HepG2 (cell line): ENCODE data around the gene LIPT2. TPM values are rescaled to one million over a fixed set of nuclear protein-coding genes. Genes with fewer than 3 reads are reported as not detected.

Experiments
- ASH2L ChIP-seq: fragments of 300-600, 200-600 bp; sonication (generic); IDR thresholded peaks from 2 replicates; pipeline ENCODE4 v1.7.0; 2017; ENCODE audit warnings: low read depth, mild to moderate bottlenecking, moderate library complexity, mixed read lengths, low read length; ENCODE audit not compliant: insufficient read length
- BCL6 ChIP-seq: IDR thresholded peaks from 2 replicates; pipeline ENCODE4 v1.6.1; 2016; ENCODE audit warnings: missing genetic modification reagents, missing compliant biosample characterization
- KAT8 ChIP-seq: IDR thresholded peaks from 2 replicates; pipeline ENCODE4 v1.6.1; 2016; ENCODE audit warnings: missing genetic modification reagents, missing compliant biosample characterization
- KDM4B ChIP-seq: sonication (generic); formaldehyde crosslinking; IDR thresholded peaks from 2 replicates; pipeline ENCODE4 v1.4.0; 2020; ENCODE audit warnings: missing genetic modification reagents
- MEIS2 ChIP-seq: sonication (generic); formaldehyde crosslinking; IDR thresholded peaks from 2 replicates; pipeline ENCODE4 v1.9.0; 2021; ENCODE audit warnings: mild to moderate bottlenecking, missing genetic modification reagents
- NCOA5 ChIP-seq: sonication (generic); formaldehyde crosslinking; IDR thresholded peaks from 2 replicates; pipeline ENCODE4 v1.4.0; 2020; ENCODE audit warnings: missing genetic modification reagents
- NFATC3 ChIP-seq: sonication (generic); formaldehyde crosslinking; IDR thresholded peaks from 2 replicates; pipeline ENCODE4 v1.5.1; 2020; ENCODE audit warnings: mild to moderate bottlenecking, missing genetic modification reagents
- PAX8 ChIP-seq: sonication (generic); formaldehyde crosslinking; IDR thresholded peaks from 2 replicates; pipeline ENCODE4 v1.8.0; 2022; ENCODE audit warnings: mild to moderate bottlenecking, missing genetic modification reagents, borderline replicate concordance
- PHF5A ChIP-seq: IDR thresholded peaks from one replicate; pipeline ENCODE4 v1.6.1; 2018; ENCODE audit warnings: low read depth, missing genetic modification reagents; ENCODE audit not compliant: unreplicated experiment
- RNF2 ChIP-seq: fragments of 450-650 bp; conservative IDR thresholded peaks from 2 replicates; pipeline ENCODE4 v1.6.1; 2016; ENCODE audit warnings: low read depth
- SIX4 ChIP-seq: sonication (generic); formaldehyde crosslinking; IDR thresholded peaks from 2 replicates; pipeline ENCODE4 v1.4.0; 2020; ENCODE audit warnings: missing genetic modification reagents
- SOX6 ChIP-seq, 2 experiments: fragments of 450-650 bp in 1 of 2; sonication (generic) in 1 of 2; formaldehyde crosslinking in 1 of 2; IDR thresholded peaks; 2 replicates each; pipeline versions ENCODE4 v1.4.0 to v1.6.1; 2017 to 2020; ENCODE audit warnings: antibody characterized with exemption in 1 of 2, mild to moderate bottlenecking in 1 of 2, missing genetic modification reagents in 1 of 2
- TBP ChIP-seq: sonication (generic); formaldehyde crosslinking; IDR thresholded peaks from 2 replicates; pipeline ENCODE4 v1.5.0; 2020; ENCODE audit warnings: missing genetic modification reagents
- TGIF2 ChIP-seq: IDR thresholded peaks from 2 replicates; pipeline ENCODE4 v1.6.1; 2016; ENCODE audit warnings: control low read depth, missing compliant biosample characterization
- TOPORS ChIP-seq: sonication (generic); formaldehyde crosslinking; IDR thresholded peaks from 2 replicates; pipeline ENCODE4 v1.8.0; 2023; ENCODE audit warnings: mild to moderate bottlenecking, missing genetic modification reagents
- XRCC5 ChIP-seq: fragments of 200-400 bp; formaldehyde crosslinking; optimal IDR thresholded peaks from 2 replicates; pipeline ENCODE3; 2017; ENCODE audit warnings: mild to moderate bottlenecking, low read length
- ZBTB38 ChIP-seq: sonication (generic); formaldehyde crosslinking; IDR thresholded peaks from 2 replicates; pipeline ENCODE4 v1.5.1; 2020; ENCODE audit warnings: mild to moderate bottlenecking, missing genetic modification reagents
- ZC3H4 ChIP-seq: sonication (generic); formaldehyde crosslinking; IDR thresholded peaks from 2 replicates; pipeline ENCODE4 v1.4.0; 2020; ENCODE audit warnings: missing genetic modification reagents, borderline replicate concordance
- ZFP37 ChIP-seq: sonication (generic); formaldehyde crosslinking; IDR thresholded peaks from 2 replicates; pipeline ENCODE4 v1.4.0; 2020; ENCODE audit warnings: missing genetic modification reagents, borderline replicate concordance
- ZNF317 ChIP-seq: sonication (generic); formaldehyde crosslinking; IDR thresholded peaks from 2 replicates; pipeline ENCODE4 v1.5.0; 2020; ENCODE audit warnings: mild to moderate bottlenecking, missing genetic modification reagents
- ZNF33B ChIP-seq: sonication (generic); formaldehyde crosslinking; IDR thresholded peaks from 2 replicates; pipeline ENCODE4 v1.5.1; 2020; ENCODE audit warnings: mild to moderate bottlenecking, missing genetic modification reagents
- ZNF550 ChIP-seq: sonication (generic); formaldehyde crosslinking; IDR thresholded peaks from 2 replicates; pipeline ENCODE4 v1.4.0; 2020; ENCODE audit warnings: mild to moderate bottlenecking, missing genetic modification reagents, borderline replicate concordance
- ZNF562 ChIP-seq: sonication (generic); formaldehyde crosslinking; IDR thresholded peaks from 2 replicates; pipeline ENCODE4 v1.8.0; 2022; ENCODE audit warnings: missing genetic modification reagents, borderline replicate concordance
- ZNF605 ChIP-seq: sonication (generic); formaldehyde crosslinking; IDR thresholded peaks from 2 replicates; pipeline ENCODE4 v1.8.0; 2022; ENCODE audit warnings: mild to moderate bottlenecking, missing genetic modification reagents
- ZNF83 ChIP-seq: sonication (generic); formaldehyde crosslinking; IDR thresholded peaks from 2 replicates; pipeline ENCODE4 v1.4.0; 2020; ENCODE audit warnings: missing genetic modification reagents, mild to moderate bottlenecking, borderline replicate concordance
- polyA plus RNA-seq, 8 experiments: library from polyadenylated mRNA; depleted of rRNA in 3 of 8; stranded (reverse) in 7 of 8; unstranded in 1 of 8; fragments of >200 nt; fragmentation: Illumina TruSeq in 4 of 8; extraction: Trizol in 4 of 8; gene quantifications; 2 replicates each; pipeline versions ENCODE4 v1.2.1 to v1.2.3, GENCODE V29; 2011 to 2016; ENCODE audit warnings: low read depth in 4 of 8, missing spikeins in 1 of 8, mixed read lengths in 1 of 8; ENCODE audit not compliant: insufficient read depth in 1 of 8
- total RNA-seq, 5 experiments: library from RNA; depleted of rRNA; stranded (reverse); fragments of >200 nt; fragmentation: Illumina TruSeq; extraction: Trizol; gene quantifications; 2 replicates each; pipeline ENCODE4 v1.2.3, GENCODE V29; 2016; ENCODE audit warnings: low read depth in 1 of 5
- TF ChIP-seq, protein P1 (sequence below), 2 experiments: sonication (generic) in 1 of 2; formaldehyde crosslinking in 1 of 2; IDR thresholded peaks; 2 replicates each; pipeline versions ENCODE4 v1.6.1 to v1.9.0; 2014 to 2022; ENCODE audit warnings: antibody characterized with exemption in 1 of 2, borderline replicate concordance in 1 of 2, inconsistent platforms in 1 of 2, low read depth in 1 of 2, missing genetic modification reagents in 1 of 2
- TF ChIP-seq, protein P2 (sequence below): sonication (generic); formaldehyde crosslinking; IDR thresholded peaks from 2 replicates; pipeline ENCODE4 v1.9.0; 2021; ENCODE audit warnings: missing genetic modification reagents, mild to moderate bottlenecking, borderline replicate concordance

LIPT2 gene
- total and polyA plus RNA-seq, 2 of the 13 experiments (the other 11 are each of a cell fraction or from before 2014, with no cell fraction given): 3.0 to 5.6 TPM

DNA sequence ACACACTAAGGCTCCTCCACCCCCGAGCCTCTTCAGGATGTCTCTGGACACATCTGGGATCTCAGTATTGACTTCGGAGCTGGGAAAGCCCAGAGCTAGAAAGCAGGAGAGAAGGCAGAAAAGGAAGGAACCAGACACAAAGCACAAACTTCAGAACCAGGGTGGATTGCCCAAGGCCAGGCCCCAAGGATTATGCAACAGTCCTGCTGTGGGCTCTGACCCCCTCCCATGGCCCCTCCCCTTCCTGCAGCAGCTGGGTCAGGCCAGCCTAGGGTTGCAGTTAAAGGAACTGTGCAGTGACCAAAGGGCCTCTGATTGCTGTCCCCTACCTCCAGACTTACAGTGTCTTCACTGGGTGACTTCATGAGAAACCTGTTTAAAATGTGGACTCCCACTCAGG lies 31.5 kb downstream of the LIPT2 start (continued):
- TF ChIP-seq, protein P1, sequence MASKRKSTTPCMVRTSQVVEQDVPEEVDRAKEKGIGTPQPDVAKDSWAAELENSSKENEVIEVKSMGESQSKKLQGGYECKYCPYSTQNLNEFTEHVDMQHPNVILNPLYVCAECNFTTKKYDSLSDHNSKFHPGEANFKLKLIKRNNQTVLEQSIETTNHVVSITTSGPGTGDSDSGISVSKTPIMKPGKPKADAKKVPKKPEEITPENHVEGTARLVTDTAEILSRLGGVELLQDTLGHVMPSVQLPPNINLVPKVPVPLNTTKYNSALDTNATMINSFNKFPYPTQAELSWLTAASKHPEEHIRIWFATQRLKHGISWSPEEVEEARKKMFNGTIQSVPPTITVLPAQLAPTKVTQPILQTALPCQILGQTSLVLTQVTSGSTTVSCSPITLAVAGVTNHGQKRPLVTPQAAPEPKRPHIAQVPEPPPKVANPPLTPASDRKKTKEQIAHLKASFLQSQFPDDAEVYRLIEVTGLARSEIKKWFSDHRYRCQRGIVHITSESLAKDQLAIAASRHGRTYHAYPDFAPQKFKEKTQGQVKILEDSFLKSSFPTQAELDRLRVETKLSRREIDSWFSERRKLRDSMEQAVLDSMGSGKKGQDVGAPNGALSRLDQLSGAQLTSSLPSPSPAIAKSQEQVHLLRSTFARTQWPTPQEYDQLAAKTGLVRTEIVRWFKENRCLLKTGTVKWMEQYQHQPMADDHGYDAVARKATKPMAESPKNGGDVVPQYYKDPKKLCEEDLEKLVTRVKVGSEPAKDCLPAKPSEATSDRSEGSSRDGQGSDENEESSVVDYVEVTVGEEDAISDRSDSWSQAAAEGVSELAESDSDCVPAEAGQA (IDR thresholded peaks at IDR 0.05; ENCODE audit: low read depth): no peak
- TF ChIP-seq, protein P1 (CRISPR knock-in tag; IDR thresholded peaks at IDR 0.05; ENCODE audit: borderline replicate concordance): no peak
- TF ChIP-seq ASH2L (no peak), ZNF562 (CRISPR knock-in tag) (no peak), SOX6 (IDR thresholded peaks at IDR 0.05) (no peak), SOX6 (CRISPR knock-in tag; IDR thresholded peaks at IDR 0.05) (peak; percentile 77), ZFP37 (0 out of 2 replicates have a peak, but pooled peaks have one; percentile 40), ZC3H4 (CRISPR knock-in tag) (no peak), SIX4 (CRISPR knock-in tag) (no peak), PHF5A (CRISPR knock-in tag) (no peak), XRCC5 (peak; percentile 78), ZBTB38 (no peak), BCL6 (peak; percentile 64; the same call in 1 of the 2 replicates), ZNF605 (CRISPR knock-in tag) (peak; percentile 77), ZNF33B (CRISPR knock-in tag) (no peak), MEIS2 (no peak), TOPORS (CRISPR knock-in tag) (0 out of 2 replicates have a peak, but pooled peaks have one; percentile 23), ZNF317 (CRISPR knock-in tag) (no peak), ZNF83 (no peak), NFATC3 (CRISPR knock-in tag) (no peak), NCOA5 (no peak), PAX8 (CRISPR knock-in tag) (no peak), RNF2 (no peak), ZNF550 (no peak), TBP (CRISPR knock-in tag) (no peak), KDM4B (CRISPR knock-in tag) (0 out of 2 replicates have a peak, but pooled peaks have one; percentile 41), TGIF2 (CRISPR knock-in tag) (no peak), KAT8 (CRISPR knock-in tag) (peak; percentile 69)
- TF ChIP-seq, protein P2, sequence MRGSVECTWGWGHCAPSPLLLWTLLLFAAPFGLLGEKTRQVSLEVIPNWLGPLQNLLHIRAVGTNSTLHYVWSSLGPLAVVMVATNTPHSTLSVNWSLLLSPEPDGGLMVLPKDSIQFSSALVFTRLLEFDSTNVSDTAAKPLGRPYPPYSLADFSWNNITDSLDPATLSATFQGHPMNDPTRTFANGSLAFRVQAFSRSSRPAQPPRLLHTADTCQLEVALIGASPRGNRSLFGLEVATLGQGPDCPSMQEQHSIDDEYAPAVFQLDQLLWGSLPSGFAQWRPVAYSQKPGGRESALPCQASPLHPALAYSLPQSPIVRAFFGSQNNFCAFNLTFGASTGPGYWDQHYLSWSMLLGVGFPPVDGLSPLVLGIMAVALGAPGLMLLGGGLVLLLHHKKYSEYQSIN (CRISPR knock-in tag): no peak
